Upper lobe of left lung (tissue), 4 donors: ENCODE measurements around the gene KCNQ2.

Experiments
- CTCF ChIP-seq, 6 experiments: fragments of 450-650 bp in 4 of 6; fragments of 200-600 bp in 2 of 6; sonication (generic) in 2 of 6; IDR thresholded peaks; one replicate each; pipeline ENCODE4 v1.5.1; 2016 to 2019; ENCODE audit warnings: antibody characterized with exemption in 6 of 6
- EP300 ChIP-seq, 4 donors: sonication (generic); formaldehyde crosslinking; IDR thresholded peaks; one replicate each; pipeline ENCODE4 v1.5.1; 2017; ENCODE audit warnings: antibody characterized with exemption in 4 of 4, control low read depth in 2 of 4
- POLR2A ChIP-seq, 4 donors: fragments of 450-650 bp; IDR thresholded peaks; one replicate each; pipeline ENCODE4 v1.5.1; 2016 to 2017; ENCODE audit warnings: antibody characterized with exemption in 4 of 4, mild to moderate bottlenecking in 2 of 4
- POLR2AphosphoS5 ChIP-seq, 2 donors: sonication (generic); formaldehyde crosslinking; IDR thresholded peaks; one replicate each; pipeline ENCODE4 v1.5.1; 2017; ENCODE audit warnings: antibody characterized with exemption in 2 of 2

GRCh38 chr20:63420359-63421093 is 51.9 kb downstream of the KCNQ2 start:
- TF ChIP-seq CTCF (IDR thresholded peaks at IDR 0.05) = no peak
- TF ChIP-seq POLR2AphosphoS5 (IDR thresholded peaks at IDR 0.05) = no peak
- TF ChIP-seq POLR2A (IDR thresholded peaks at IDR 0.05) = no peak
- TF ChIP-seq EP300 (IDR thresholded peaks at IDR 0.05) = no peak
